AG09319 (cell line): ENCODE measurements around the gene NUCB1.

Experiments used
- DNase-seq: peaks from one replicate; pipeline ENCODE4 v3.0.0-alpha.2; 2010; ENCODE audit warnings: low read depth; ENCODE audit errors: extremely low read depth
- CTCF ChIP-seq: IDR thresholded peaks from 2 replicates; pipeline ENCODE4 v1.5.1; 2011; ENCODE audit warnings: low read depth, mild to moderate bottlenecking, inconsistent platforms, low read length, moderate library complexity

NUCB1 gene

GRCh38 chr19:48959341-48960239 is 59.5 kb downstream of the NUCB1 start:
- DNase-seq: no peak
- TF ChIP-seq CTCF: no peak

- no peak for DNase-seq
- TF ChIP-seq CTCF: no peak
Observed at GRCh38 chr19:48961051-48961649, 61.0 kb downstream of the NUCB1 start.

GRCh38 chr19:48961673-48962028 is 61.5 kb downstream of the NUCB1 start:
- no peak for DNase-seq
- TF ChIP-seq CTCF: no peak

- no peak for TF ChIP-seq CTCF
Observed at GRCh38 chr19:48962029-48962848, 62.1 kb downstream of the NUCB1 start.

GRCh38 chr19:48962849-48963165 is 62.7 kb downstream of the NUCB1 start:
- TF ChIP-seq CTCF: no peak
- no peak for DNase-seq

More at GRCh38 chr19:48962029-48962848, 62.1 kb downstream of the NUCB1 start:
- no peak for DNase-seq

GRCh38 chr19:48963371-48964204 is 63.5 kb downstream of the NUCB1 start:
- DNase-seq: no peak
- no peak for TF ChIP-seq CTCF
